Measurements from ENCODE around the gene CAP1. TPM values are rescaled to one million over a fixed set of nuclear protein-coding genes. Genes with fewer than 3 reads are reported as not detected.

CAP1 gene
- total RNA-seq, 1 donor from 2014 or later = 435 TPM

DNA sequence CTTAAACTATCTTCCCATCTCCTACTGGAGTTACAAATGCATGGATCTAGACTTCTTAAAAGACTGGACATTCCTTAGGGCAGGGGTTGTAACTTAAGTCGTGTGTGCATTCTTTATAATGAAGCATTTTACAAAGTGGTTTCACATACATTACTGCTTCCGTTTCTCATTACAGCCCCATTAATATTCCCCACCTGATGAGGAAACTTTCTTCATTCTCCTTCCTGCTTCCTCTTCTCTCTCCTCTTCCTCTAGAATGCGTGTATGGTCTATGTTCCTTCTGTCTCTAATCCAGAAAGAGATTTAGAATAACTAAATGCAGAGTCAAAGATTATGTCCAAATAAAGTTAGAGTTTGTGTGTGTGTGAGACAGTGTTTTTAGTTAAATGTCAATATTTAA, 1.8 kb upstream of the CAP1 start:
- Mint-ChIP-seq H3K9me3 (no peaks in the 10 kb centered on the region), H3K36me3 (ENCODE audit: low read depth) (peaks cover 24% of the 10 kb centered on the region), H3K27ac (peak overlapping the region; percentile 62), H3K4me1 (ENCODE audit: low read depth) (peaks cover 67% of the 10 kb centered on the region), H3K4me3 (peak overlapping the region; percentile 97), H3K27me3 (ENCODE audit: insufficient read depth) (no peaks in the 10 kb centered on the region)
- DNase-seq (ENCODE audit: low spot score) = no peak
- intact Hi-C loops (cut with micrococcal nuclease) = no loop called here

DNA sequence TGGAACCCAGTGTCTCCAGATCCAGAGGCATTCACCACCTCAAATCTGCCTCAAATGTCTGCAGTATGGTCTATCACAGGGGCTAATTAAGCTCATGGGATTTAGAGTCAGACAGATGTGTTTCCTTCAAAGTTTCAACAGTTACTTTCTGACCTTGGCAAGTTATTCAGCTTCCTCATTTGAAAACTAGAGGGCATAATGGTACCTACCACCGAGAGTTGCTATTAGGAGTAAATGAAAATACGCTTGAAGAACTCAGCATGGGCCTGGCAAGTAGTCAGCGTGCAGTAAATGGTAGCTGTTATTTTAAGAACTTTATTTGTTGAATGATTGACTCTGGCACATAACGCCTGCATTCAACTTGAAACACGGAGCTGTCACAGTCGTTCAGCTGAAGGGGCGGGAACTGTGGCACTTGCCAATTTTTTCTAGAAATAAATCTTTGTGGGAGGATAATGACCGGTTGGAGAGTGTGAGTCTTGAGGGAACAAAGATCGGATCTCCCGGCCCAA, 1.2 kb upstream of the CAP1 start:
- H3K9me3 Mint-ChIP-seq = no peaks in the 10 kb centered on the region
- H3K4me1 Mint-ChIP-seq (ENCODE audit: low read depth) = peaks cover 67% of the 10 kb centered on the region
- peak overlapping the region; percentile 99 for H3K27ac Mint-ChIP-seq
- no peak for DNase-seq (ENCODE audit: low spot score)
- H3K27me3 Mint-ChIP-seq (ENCODE audit: insufficient read depth) = no peaks in the 10 kb centered on the region
- peak overlapping the region; percentile 97 for H3K4me3 Mint-ChIP-seq
- intact Hi-C loops (cut with micrococcal nuclease) = no loop called here
- peaks cover 28% of the 10 kb centered on the region for H3K36me3 Mint-ChIP-seq (ENCODE audit: low read depth)

DNA sequence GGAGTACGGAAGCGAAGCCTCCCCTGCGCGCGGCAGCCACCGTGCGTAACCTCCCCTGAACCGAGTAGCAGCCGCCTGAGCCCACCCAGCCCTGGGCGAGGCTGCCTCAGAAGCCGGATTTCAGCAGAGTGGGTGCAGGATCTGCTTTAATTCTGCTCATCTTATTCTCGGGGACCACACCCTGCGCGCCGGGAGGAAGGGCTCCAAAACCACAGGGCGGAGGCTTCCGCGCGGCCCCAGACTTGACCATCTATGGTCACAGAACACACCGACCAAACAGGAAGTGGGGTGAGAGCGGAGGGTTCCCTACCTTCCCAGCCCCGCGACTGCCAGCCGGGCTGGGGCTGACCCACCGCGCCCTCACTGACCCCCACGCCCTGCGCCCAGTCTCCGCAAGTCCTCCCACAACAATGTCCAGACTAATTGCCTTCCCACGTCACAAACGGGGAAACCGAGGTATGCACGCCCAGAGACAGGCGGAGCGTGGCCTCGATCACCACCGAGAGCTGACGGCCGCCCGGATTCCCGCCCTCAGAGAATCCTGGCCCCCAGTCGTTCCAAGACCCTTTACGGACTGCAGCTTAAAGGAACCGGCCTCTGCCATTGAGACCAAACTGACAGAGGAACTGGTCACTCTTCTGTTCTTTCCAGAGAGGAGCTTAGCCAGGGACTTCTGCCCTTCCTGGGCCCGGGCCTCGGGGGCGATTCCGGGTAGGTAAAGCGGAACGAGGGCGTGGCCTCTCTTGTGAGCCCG, 595 bp upstream of the CAP1 start:
- Mint-ChIP-seq H3K4me1 (ENCODE audit: low read depth) (peaks cover 65% of the 10 kb centered on the region), H3K9me3 (no peaks in the 10 kb centered on the region), H3K4me3 (peak overlapping the region; percentile 97), H3K27ac (peak overlapping the region; percentile 99), H3K27me3 (ENCODE audit: insufficient read depth) (no peaks in the 10 kb centered on the region), H3K36me3 (ENCODE audit: low read depth) (peaks cover 28% of the 10 kb centered on the region)
- intact Hi-C loops (cut with micrococcal nuclease) = loop anchor here (1.0 to 10.0 kb wide), 11 partner anchors 9 to 945 kb away; partner anchors contain the start of genes MFSD2A, NFYC, PPIE and PPT1
- peak; percentile 81 for DNase-seq (ENCODE audit: low spot score)

DNA sequence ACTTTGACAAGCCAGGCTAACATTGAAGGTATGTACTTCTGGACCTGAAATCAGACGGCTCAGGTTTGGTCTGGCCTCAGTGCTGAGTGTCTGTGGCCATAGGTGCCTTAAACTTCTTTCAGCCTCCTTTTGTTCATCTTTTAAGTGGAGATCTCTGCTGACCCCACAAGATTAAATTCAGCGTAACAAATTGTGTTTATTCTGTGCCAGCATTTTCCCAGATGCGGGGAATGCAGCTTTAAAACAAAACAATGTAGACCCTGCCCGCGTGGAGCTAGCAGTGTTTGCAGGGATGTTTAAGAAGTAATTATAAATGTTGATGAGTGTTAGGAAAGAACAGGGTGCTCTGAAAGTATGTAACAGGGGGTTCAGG, 923 bp downstream of the CAP1 start:
- Mint-ChIP-seq H3K4me1 (ENCODE audit: low read depth) (peaks cover 75% of the 10 kb centered on the region), H3K27ac (peak overlapping the region; percentile 99), H3K4me3 (peak overlapping the region; percentile 97), H3K27me3 (ENCODE audit: insufficient read depth) (no peaks in the 10 kb centered on the region), H3K9me3 (no peaks in the 10 kb centered on the region), H3K36me3 (ENCODE audit: low read depth) (peaks cover 34% of the 10 kb centered on the region)
- intact Hi-C loops (cut with micrococcal nuclease) = loop anchor here (2.0 to 10.0 kb wide), 6 partner anchors 55 to 943 kb away; partner anchors contain the start of genes NFYC, PPIE and PPT1
- no peak for DNase-seq (ENCODE audit: low spot score)

DNA sequence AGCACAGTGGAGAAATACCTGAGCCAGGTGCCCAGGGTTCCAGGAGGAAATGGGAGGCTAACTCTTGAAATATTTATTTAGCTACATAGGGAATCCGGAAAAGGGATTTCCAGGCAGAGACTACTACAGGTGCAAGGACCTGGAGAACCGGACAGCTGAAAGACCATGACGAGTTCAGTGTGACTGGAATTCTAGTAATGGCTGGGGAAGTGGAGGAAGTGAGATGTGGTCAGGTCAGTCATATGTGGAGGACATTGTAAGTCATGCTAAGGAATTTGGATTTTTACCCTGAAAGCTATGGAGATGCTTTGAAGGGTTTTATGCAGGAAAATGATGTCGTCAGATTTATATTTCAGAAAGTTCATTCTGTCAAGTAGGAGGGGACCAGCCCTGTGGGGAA, 1.8 kb downstream of the CAP1 start:
- Mint-ChIP-seq H3K27ac (peak overlapping the region; percentile 47), H3K4me1 (ENCODE audit: low read depth) (peaks cover 72% of the 10 kb centered on the region), H3K36me3 (ENCODE audit: low read depth) (peaks cover 36% of the 10 kb centered on the region), H3K27me3 (ENCODE audit: insufficient read depth) (no peaks in the 10 kb centered on the region), H3K9me3 (no peaks in the 10 kb centered on the region), H3K4me3 (peak overlapping the region; percentile 97)
- intact Hi-C loops (cut with micrococcal nuclease) = loop anchor here (5.0 to 10.0 kb wide), 2 partner anchors 305 to 942 kb away; partner anchors contain the start of gene PPIE
- no peak for DNase-seq (ENCODE audit: low spot score)

DNA sequence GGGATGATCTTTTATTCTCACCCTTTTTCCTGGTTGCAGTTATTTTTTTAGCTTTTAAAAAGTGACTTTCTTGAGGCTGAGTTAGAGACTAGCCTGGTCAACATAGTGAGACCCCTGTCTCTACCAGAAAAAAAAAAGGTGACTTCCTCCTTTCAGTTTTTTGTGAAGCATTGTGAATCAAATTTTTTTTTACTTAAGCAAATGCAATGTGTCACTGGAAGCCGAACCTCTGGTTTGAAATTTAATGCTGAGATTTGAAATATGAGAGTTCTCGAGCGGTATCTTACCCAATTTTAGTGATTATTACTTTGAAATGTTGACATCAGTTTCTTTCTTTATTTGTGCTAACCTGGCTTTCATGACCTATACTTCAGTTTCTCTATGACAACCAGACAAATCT, 3.6 kb downstream of the CAP1 start:
- intact Hi-C loops (cut with micrococcal nuclease) = loop anchor here (5.0 to 10.0 kb wide), 2 partner anchors 307 to 941 kb away; partner anchors contain the start of gene PPIE

DNA sequence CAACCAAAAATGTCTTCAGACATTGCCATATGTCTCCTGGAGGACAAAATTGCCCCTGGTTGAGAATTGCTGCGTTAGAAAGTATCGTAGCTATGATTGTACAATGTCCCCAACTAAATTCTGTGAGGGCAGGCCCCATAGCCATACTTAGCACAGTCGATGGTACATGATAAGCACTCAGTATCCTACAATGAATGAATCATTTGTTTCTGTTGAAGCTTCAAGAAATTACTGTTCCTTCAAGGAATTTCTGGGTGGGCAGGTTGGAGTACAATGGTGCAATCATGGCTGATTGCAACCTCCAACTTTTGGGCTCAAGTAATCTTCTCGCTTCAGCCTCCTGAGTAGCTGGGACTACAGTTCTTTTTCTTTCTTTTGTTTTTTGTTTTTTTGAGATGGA, 4.7 kb downstream of the CAP1 start:
- no peak for DNase-seq (ENCODE audit: low spot score)
- H3K27ac Mint-ChIP-seq = peak overlapping the region; percentile 53
- H3K27me3 Mint-ChIP-seq (ENCODE audit: insufficient read depth) = no peaks in the 10 kb centered on the region
- H3K4me1 Mint-ChIP-seq (ENCODE audit: low read depth) = peaks cover 80% of the 10 kb centered on the region
- peak overlapping the region; percentile 76 for H3K4me3 Mint-ChIP-seq
- peaks cover 47% of the 10 kb centered on the region for H3K36me3 Mint-ChIP-seq (ENCODE audit: low read depth)
- intact Hi-C loops (cut with micrococcal nuclease) = loop anchor here (10.0 kb wide), 1 partner anchor 940 kb away; no protein-coding TSS in a partner anchor
- H3K9me3 Mint-ChIP-seq = no peaks in the 10 kb centered on the region

More for the DNA sequence above, 3.6 kb downstream of the CAP1 start:
- Mint-ChIP-seq H3K36me3 (ENCODE audit: low read depth) (peaks cover 44% of the 10 kb centered on the region), H3K27ac (peak overlapping the region; percentile 49), H3K9me3 (no peaks in the 10 kb centered on the region), H3K4me1 (ENCODE audit: low read depth) (peaks cover 77% of the 10 kb centered on the region), H3K27me3 (ENCODE audit: insufficient read depth) (no peaks in the 10 kb centered on the region), H3K4me3 (peak overlapping the region; percentile 78)
- DNase-seq (ENCODE audit: low spot score) = no peak

DNA sequence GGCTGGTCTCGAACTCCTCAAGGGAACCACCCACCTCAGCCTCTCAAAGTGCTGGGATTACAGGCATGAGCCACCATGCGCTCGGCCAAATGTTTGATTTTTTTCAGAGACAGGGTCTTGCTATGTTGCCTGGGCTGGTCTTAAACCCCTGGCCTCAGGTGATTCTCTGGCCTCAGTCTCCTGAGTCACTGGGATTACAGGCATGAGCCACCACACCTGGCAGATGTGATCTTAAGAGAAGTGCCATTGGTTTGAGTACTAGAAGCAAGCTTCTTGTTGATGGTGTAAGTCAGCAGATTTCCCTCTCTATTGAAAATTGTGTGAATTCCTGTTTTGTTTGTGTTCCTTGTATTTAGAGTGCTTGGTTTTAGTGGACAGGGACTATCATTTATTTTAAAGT, 5.2 kb downstream of the CAP1 start:
- Mint-ChIP-seq H3K9me3 (no peaks in the 10 kb centered on the region), H3K27ac (peak overlapping the region; percentile 38), H3K36me3 (ENCODE audit: low read depth) (peaks cover 49% of the 10 kb centered on the region), H3K4me3 (peak overlapping the region; percentile 76), H3K4me1 (ENCODE audit: low read depth) (peaks cover 84% of the 10 kb centered on the region), H3K27me3 (ENCODE audit: insufficient read depth) (no peaks in the 10 kb centered on the region)
- no peak for DNase-seq (ENCODE audit: low spot score)
- intact Hi-C loops (cut with micrococcal nuclease) = loop anchor here (10.0 kb wide), 1 partner anchor 939 kb away; no protein-coding TSS in a partner anchor

DNA sequence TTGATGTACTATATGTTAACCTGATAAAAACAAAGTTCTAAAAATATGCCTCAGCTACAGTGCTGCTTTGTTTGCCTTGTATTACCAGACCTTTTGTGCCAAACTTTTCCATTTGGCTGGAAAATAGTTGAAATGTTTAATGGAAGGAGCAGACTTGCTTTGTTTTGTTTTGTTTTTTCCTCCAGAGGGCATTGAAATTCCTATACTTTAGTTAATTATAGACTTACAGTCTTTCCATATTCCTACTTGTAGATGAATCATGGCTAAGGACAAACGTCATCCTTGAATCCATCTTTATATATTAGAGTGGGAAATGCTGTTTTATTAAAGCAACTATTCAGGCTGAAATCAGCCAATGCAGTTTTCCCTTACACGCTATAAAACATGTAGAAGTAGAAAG, 6.7 kb downstream of the CAP1 start:
- no peak for DNase-seq (ENCODE audit: low spot score)
- Mint-ChIP-seq H3K9me3 (no peaks in the 10 kb centered on the region), H3K36me3 (ENCODE audit: low read depth) (peaks cover 43% of the 10 kb centered on the region), H3K27me3 (ENCODE audit: insufficient read depth) (no peaks in the 10 kb centered on the region), H3K4me1 (ENCODE audit: low read depth) (peaks cover 82% of the 10 kb centered on the region), H3K27ac (peak overlapping the region; percentile 71), H3K4me3 (peak overlapping the region; percentile 45)
- intact Hi-C loops (cut with micrococcal nuclease) = loop anchor here (10.0 kb wide), 1 partner anchor 938 kb away; no protein-coding TSS in a partner anchor

DNA sequence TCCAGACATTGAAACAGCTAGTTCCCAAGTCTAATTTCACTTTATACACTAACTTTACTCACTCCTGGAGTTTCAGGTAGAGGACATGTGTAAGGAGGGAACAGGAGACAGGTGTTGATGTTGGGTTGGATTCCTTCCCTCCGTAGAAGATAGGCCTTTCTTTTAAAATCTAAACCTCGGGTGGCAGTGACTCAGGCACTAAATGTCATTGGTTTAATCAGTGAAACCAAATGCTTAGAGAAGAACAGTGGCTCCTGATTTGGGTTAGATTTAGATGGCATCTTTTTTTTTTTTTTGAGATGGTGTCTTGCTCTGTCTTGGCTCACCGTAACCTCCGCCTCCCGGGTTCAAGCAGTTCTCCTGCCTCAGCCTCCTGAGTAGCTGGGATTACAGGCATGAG, 7.2 kb downstream of the CAP1 start:
- peak overlapping the region; percentile 45 for H3K4me3 Mint-ChIP-seq
- DNase-seq (ENCODE audit: low spot score) = no peak
- H3K4me1 Mint-ChIP-seq (ENCODE audit: low read depth) = peaks cover 79% of the 10 kb centered on the region
- no peaks in the 10 kb centered on the region for H3K27me3 Mint-ChIP-seq (ENCODE audit: insufficient read depth)
- no peaks in the 10 kb centered on the region for H3K9me3 Mint-ChIP-seq
- intact Hi-C loops (cut with micrococcal nuclease) = loop anchor here (10.0 kb wide), 1 partner anchor 937 kb away; no protein-coding TSS in a partner anchor
- H3K27ac Mint-ChIP-seq = peak overlapping the region; percentile 71
- peaks cover 39% of the 10 kb centered on the region for H3K36me3 Mint-ChIP-seq (ENCODE audit: low read depth)

DNA sequence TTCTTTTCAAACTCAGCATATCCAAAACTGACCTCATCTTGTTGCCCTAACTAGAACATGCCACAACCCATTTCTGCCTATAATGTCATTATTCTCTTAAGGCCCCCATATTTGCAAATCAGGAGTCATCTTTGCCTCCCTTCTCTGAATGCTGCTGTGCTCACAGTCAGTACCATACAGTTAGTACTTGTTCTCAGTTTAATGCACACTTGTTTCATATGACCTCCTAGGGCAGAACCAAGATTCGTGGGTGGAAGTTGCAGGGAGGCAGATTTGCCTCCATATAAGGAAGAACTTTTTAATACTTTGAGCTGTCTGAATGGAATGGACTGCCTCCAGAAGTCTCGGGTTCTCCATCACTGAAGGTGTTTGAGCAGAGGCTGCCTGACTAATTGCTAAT, 9.2 kb downstream of the CAP1 start:
- H3K27me3 Mint-ChIP-seq (ENCODE audit: insufficient read depth) = no peaks in the 10 kb centered on the region
- H3K36me3 Mint-ChIP-seq (ENCODE audit: low read depth) = peaks cover 41% of the 10 kb centered on the region
- peak overlapping the region; percentile 32 for H3K4me3 Mint-ChIP-seq
- H3K4me1 Mint-ChIP-seq (ENCODE audit: low read depth) = peaks cover 80% of the 10 kb centered on the region
- H3K27ac Mint-ChIP-seq = peak overlapping the region; percentile 76
- no peaks in the 10 kb centered on the region for H3K9me3 Mint-ChIP-seq
- no peak for DNase-seq (ENCODE audit: low spot score)
- intact Hi-C loops (cut with micrococcal nuclease) = loop anchor here (1.0 to 10.0 kb wide), 3 partner anchors 9 to 935 kb away; partner anchors contain the start of gene CAP1

DNA sequence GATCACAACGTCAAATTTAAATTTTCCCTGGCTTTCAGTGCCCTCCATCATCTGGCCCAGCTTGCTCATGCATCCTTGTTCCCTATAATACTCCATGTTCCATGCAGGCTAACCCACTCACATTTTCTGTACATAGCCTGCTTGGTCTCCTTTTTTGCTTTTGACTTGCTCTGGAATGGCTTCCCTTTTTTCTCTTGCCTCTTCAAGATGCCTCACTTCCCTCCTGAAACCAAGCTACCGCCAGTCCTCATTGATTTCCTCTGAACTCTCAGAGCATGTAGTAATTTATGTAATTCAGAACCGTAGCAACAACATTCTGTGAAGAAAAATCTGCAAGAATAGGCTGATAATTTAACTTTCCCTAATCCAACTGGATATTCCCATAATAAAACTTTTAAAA, 10.3 kb downstream of the CAP1 start:
- H3K36me3 Mint-ChIP-seq (ENCODE audit: low read depth) = peaks cover 45% of the 10 kb centered on the region
- peak overlapping the region; percentile 68 for H3K27ac Mint-ChIP-seq
- H3K4me3 Mint-ChIP-seq = peak overlapping the region; percentile 15
- no peak for DNase-seq (ENCODE audit: low spot score)
- no peaks in the 10 kb centered on the region for H3K27me3 Mint-ChIP-seq (ENCODE audit: insufficient read depth)
- no peaks in the 10 kb centered on the region for H3K9me3 Mint-ChIP-seq
- intact Hi-C loops (cut with micrococcal nuclease) = loop anchor here (1.0 kb wide), 1 partner anchor 8 kb away; no protein-coding TSS in a partner anchor
- peaks cover 78% of the 10 kb centered on the region for H3K4me1 Mint-ChIP-seq (ENCODE audit: low read depth)
